ENCODE results near the gene LRRC8E.

- TF ChIP-seq POLR2A (IDR thresholded peaks at IDR 0.05) (no peak), CTCF (IDR thresholded peaks at IDR 0.05) (no peak), POLR2AphosphoS5 (IDR thresholded peaks at IDR 0.05) (no peak)
Observed at GRCh38 chr19:7904074-7905020, 16.0 kb downstream of the LRRC8E start.

All from sigmoid colon (tissue), 4 donors.